GOT3 (cell line): Measurements from ENCODE around the gene NEO1.

ENCODE experiments used
- DNase-seq: peaks from one replicate; lab custom pipeline; 2025; ENCODE audit warnings: mixed read lengths; lab: John Stamatoyannopoulos, UW

Gene NEO1

GRCh38 chr15:73308305-73308704 lies 256.0 kb downstream of the NEO1 start:
- no peak for DNase-seq

- DNase-seq: no peak
Measured at GRCh38 chr15:73313861-73314260, 261.6 kb downstream of the NEO1 start.

GRCh38 chr15:73317651-73318462 lies 265.6 kb downstream of the NEO1 start:
- DNase-seq: no peak

GRCh38 chr15:73318463-73319351 lies 266.4 kb downstream of the NEO1 start:
- DNase-seq: no peak

- DNase-seq: no peak
Measured at GRCh38 chr15:73319460-73320245, 267.4 kb downstream of the NEO1 start.

GRCh38 chr15:73320619-73321180 lies 268.4 kb downstream of the NEO1 start:
- no peak for DNase-seq

GRCh38 chr15:73321496-73322450 lies 269.5 kb downstream of the NEO1 start:
- no peak for DNase-seq

- no peak for DNase-seq
Measured at GRCh38 chr15:73322665-73323373, 270.6 kb downstream of the NEO1 start.

- no peak for DNase-seq
Measured at GRCh38 chr15:73323374-73323955, 271.2 kb downstream of the NEO1 start.

GRCh38 chr15:73323956-73324355 lies 271.7 kb downstream of the NEO1 start:
- no peak for DNase-seq

- no peak for DNase-seq
Measured at GRCh38 chr15:73324496-73325170, 272.4 kb downstream of the NEO1 start.

- DNase-seq: no peak
Measured at GRCh38 chr15:73325191-73325861, 273.1 kb downstream of the NEO1 start.

GRCh38 chr15:73326157-73326556 lies 273.9 kb downstream of the NEO1 start:
- DNase-seq: no peak

GRCh38 chr15:73328149-73328820 lies 276.0 kb downstream of the NEO1 start:
- DNase-seq: no peak

- no peak for DNase-seq
Measured at GRCh38 chr15:73328981-73329380, 276.7 kb downstream of the NEO1 start.

GRCh38 chr15:73329501-73330200 lies 277.4 kb downstream of the NEO1 start:
- DNase-seq: no peak
